Right renal cortex interstitium (tissue), 3 donors: ENCODE measurements around the gene DUS3L. TPM values are rescaled to one million over a fixed set of nuclear protein-coding genes. Genes with fewer than 3 reads are reported as not detected.

Source experiments
- DNase-seq, 3 donors: peaks; one replicate each; pipeline ENCODE4 v3.0.0-alpha.2; 2013; ENCODE audit warnings: low read depth in 3 of 3, low spot score in 2 of 3
- polyA plus RNA-seq, 3 donors: library from polyadenylated mRNA; unstranded; fragments of 120-200 nt; gene quantifications; one replicate each; pipeline ENCODE4 v1.2.1, GENCODE V29; 2013; ENCODE audit not compliant: insufficient read length in 3 of 3

The DUS3L gene
- polyA plus RNA-seq, 3 donors: 18.4 to 22.1 (median 20.9) TPM

GRCh38 chr19:5801796-5802619 lies 11.0 kb upstream of the DUS3L start:
- DNase-seq: no peak

GRCh38 chr19:5800361-5801270 lies 9.7 kb upstream of the DUS3L start:
- no peak for DNase-seq

- DNase-seq: no peak
These were observed 8.6 kb upstream of the DUS3L start for GRCh38 chr19:5799247-5800241.

GRCh38 chr19:5798244-5798643 lies 7.3 kb upstream of the DUS3L start:
- DNase-seq: no peak

GRCh38 chr19:5795382-5795919 lies 4.5 kb upstream of the DUS3L start:
- DNase-seq: no peak

GRCh38 chr19:5793188-5793587 lies 2.2 kb upstream of the DUS3L start:
- DNase-seq: no peak

- DNase-seq: no peak
These were observed 1.3 kb upstream of the DUS3L start for GRCh38 chr19:5792224-5792623.

- no peak for DNase-seq
These were observed 941 bp downstream of the DUS3L start for GRCh38 chr19:5789886-5790558.

GRCh38 chr19:5789351-5789761 lies 1.6 kb downstream of the DUS3L start:
- no peak for DNase-seq

GRCh38 chr19:5788422-5788821 lies 2.5 kb downstream of the DUS3L start:
- DNase-seq: no peak

- DNase-seq: no peak
These were observed 3.4 kb downstream of the DUS3L start for GRCh38 chr19:5787409-5788182.

- DNase-seq: no peak
These were observed 4.2 kb downstream of the DUS3L start for GRCh38 chr19:5786593-5787408.

- no peak for DNase-seq
These were observed 5.5 kb downstream of the DUS3L start for GRCh38 chr19:5785423-5785822.

- no peak for DNase-seq
These were observed 6.3 kb downstream of the DUS3L start, which contains the start of gene PRR22 for GRCh38 chr19:5784581-5785147. PRR22 (minus strand) TSS chr19:5784746; CDS start chr19:5784660, 86 bp downstream.

- DNase-seq: no peak
These were observed 7.7 kb downstream of the DUS3L start for GRCh38 chr19:5782945-5783919.

- no peak for DNase-seq
These were observed 8.6 kb downstream of the DUS3L start for GRCh38 chr19:5782322-5782721.
